Fibroblast of villous mesenchyme (primary cell): ENCODE results near the gene CABYR. TPM values are rescaled to one million over a fixed set of nuclear protein-coding genes. Genes with fewer than 3 reads are reported as not detected.

Source experiments
- DNase-seq: peaks from one replicate; pipeline ENCODE4 v3.0.0-alpha.2; 2010; ENCODE audit warnings: low read depth
- H3K4me3 ChIP-seq: 2 replicates; pipeline ENCODE4 v1.5.1; 2011; ENCODE audit warnings: low read depth, mild to moderate bottlenecking, low read length
- CTCF ChIP-seq: IDR thresholded peaks from 2 replicates; pipeline ENCODE4 v1.5.1; 2012; ENCODE audit warnings: low read depth, mild to moderate bottlenecking, low read length; ENCODE audit not compliant: insufficient read depth
- small RNA-seq: library from RNA; depleted of rRNA; stranded (forward); fragments of <200 nt; gene quantifications from one replicate; pipeline ENCODE3, GENCODE V24; 2012
- total RNA-seq: library from RNA; depleted of rRNA; stranded (reverse); fragments of >200 nt; gene quantifications from 2 replicates; pipeline ENCODE4 v1.2.3, GENCODE V29; 2012

CABYR gene
- total RNA-seq, 1 donor: 20.3 TPM

GRCh38 chr18:24208270-24209035 lies 69.6 kb downstream of the CABYR start:
- TF ChIP-seq CTCF: no peak
- no peak overlapping the region for H3K4me3 ChIP-seq
- DNase-seq: no peak

- no peak for DNase-seq
- H3K4me3 ChIP-seq: no peak overlapping the region
- no peak for TF ChIP-seq CTCF
These were observed 70.7 kb downstream of the CABYR start for GRCh38 chr18:24209558-24209957.

Small RNAs within 50 kb of the gene (small RNA-seq; reads per million reads assigned to genes)
- gene RF00017 (not detected), gene RNA5SP452 (not detected), gene RNU5A-6P (not detected)

Other genes starting within 250 kb of the CABYR start
- gene TTC39C, start 124.3 kb upstream of the CABYR start, total RNA-seq: 30.9 and 54.4 TPM in 2 replicates